HepG2 (cell line): ENCODE data around the gene A3GALT2. TPM values are rescaled to one million over a fixed set of nuclear protein-coding genes. Genes with fewer than 3 reads are reported as not detected.

Source experiments
- EP300 ChIP-seq, 3 experiments: sonication (generic) in 1 of 3; formaldehyde crosslinking in 1 of 3; IDR thresholded peaks; 2 replicates each; pipeline versions ENCODE4 v1.5.1 to v1.6.1; 2011 to 2020; ENCODE audit warnings: low read depth in 2 of 3, low read length in 2 of 3, borderline replicate concordance in 1 of 3, improper control_type of control experiment in 1 of 3, mild to moderate bottlenecking in 1 of 3, missing genetic modification reagents in 1 of 3, moderate library complexity in 1 of 3
- GABPA ChIP-seq, 2 experiments: IDR thresholded peaks; 2 replicates each; pipeline ENCODE4 v1.6.1; 2011 to 2016; ENCODE audit warnings: low read depth in 2 of 2, low read length in 1 of 2, missing biosample characterization in 1 of 2, missing genetic modification characterization in 1 of 2
- HNRNPLL ChIP-seq: fragments of 200-400 bp; formaldehyde crosslinking; IDR thresholded peaks from 2 replicates; pipeline ENCODE4 v1.6.1; 2017; ENCODE audit warnings: mild to moderate bottlenecking, low read depth, low read length; ENCODE audit not compliant: poor library complexity, severe bottlenecking
- PAF1 ChIP-seq: IDR thresholded peaks from 2 replicates; pipeline ENCODE4 v1.6.1; 2016; ENCODE audit warnings: missing genetic modification reagents, missing compliant biosample characterization
- PATZ1 ChIP-seq: sonication (generic); formaldehyde crosslinking; IDR thresholded peaks from 2 replicates; pipeline ENCODE4 v1.4.0; 2020; ENCODE audit warnings: missing genetic modification reagents
- PAX8 ChIP-seq: sonication (generic); formaldehyde crosslinking; IDR thresholded peaks from 2 replicates; pipeline ENCODE4 v1.8.0; 2022; ENCODE audit warnings: mild to moderate bottlenecking, missing genetic modification reagents, borderline replicate concordance
- RARA ChIP-seq: IDR thresholded peaks from 2 replicates; pipeline ENCODE4 v1.6.1; 2016; ENCODE audit warnings: missing genetic modification reagents, missing compliant biosample characterization
- SIX1 ChIP-seq: sonication (generic); formaldehyde crosslinking; IDR thresholded peaks from 2 replicates; pipeline ENCODE4 v1.4.0; 2020; ENCODE audit warnings: missing genetic modification reagents, borderline replicate concordance
- SUZ12 ChIP-seq: fragments of 150-350 bp; IDR thresholded peaks from 2 replicates; pipeline ENCODE4 v1.6.1; 2014; ENCODE audit warnings: low read depth, low read length
- YEATS4 ChIP-seq: sonication (generic); formaldehyde crosslinking; IDR thresholded peaks from 2 replicates; pipeline ENCODE4 v1.4.0; 2020; ENCODE audit warnings: missing genetic modification reagents, borderline replicate concordance
- ZNF766 ChIP-seq: sonication (generic); formaldehyde crosslinking; IDR thresholded peaks from 2 replicates; pipeline ENCODE4 v1.5.0; 2020; ENCODE audit warnings: missing genetic modification reagents, borderline replicate concordance
- polyA plus RNA-seq, 8 experiments: library from polyadenylated mRNA; depleted of rRNA in 3 of 8; stranded (reverse) in 7 of 8; unstranded in 1 of 8; fragments of >200 nt; fragmentation: Illumina TruSeq in 4 of 8; extraction: Trizol in 4 of 8; gene quantifications; 2 replicates each; pipeline versions ENCODE4 v1.2.1 to v1.2.3, GENCODE V29; 2011 to 2016; ENCODE audit warnings: low read depth in 4 of 8, missing spikeins in 1 of 8, mixed read lengths in 1 of 8; ENCODE audit not compliant: insufficient read depth in 1 of 8
- total RNA-seq, 5 experiments: library from RNA; depleted of rRNA; stranded (reverse); fragments of >200 nt; fragmentation: Illumina TruSeq; extraction: Trizol; gene quantifications; 2 replicates each; pipeline ENCODE4 v1.2.3, GENCODE V29; 2016; ENCODE audit warnings: low read depth in 1 of 5
- TF ChIP-seq, protein P1 (sequence below): sonication (generic); formaldehyde crosslinking; IDR thresholded peaks from 2 replicates; pipeline ENCODE4 v1.4.0; 2020; ENCODE audit warnings: missing genetic modification reagents, mild to moderate bottlenecking, borderline replicate concordance
- TF ChIP-seq, protein P2 (sequence below): sonication (generic); formaldehyde crosslinking; IDR thresholded peaks from 2 replicates; pipeline ENCODE4 v1.8.1; 2023; ENCODE audit warnings: mild to moderate bottlenecking, missing genetic modification reagents
- TF ChIP-seq, protein P3 (sequence below): sonication (generic); formaldehyde crosslinking; IDR thresholded peaks from 2 replicates; pipeline ENCODE4 v1.9.0; 2022; ENCODE audit warnings: low read depth, missing genetic modification reagents
- TF ChIP-seq, protein P4 (sequence below): sonication (generic); formaldehyde crosslinking; IDR thresholded peaks from 2 replicates; pipeline ENCODE4 v1.8.0; 2022; ENCODE audit warnings: mild to moderate bottlenecking, missing genetic modification reagents, moderate library complexity

The A3GALT2 gene
- total and polyA plus RNA-seq, 2 of the 13 experiments (the other 11 are each of a cell fraction or from before 2014, with no cell fraction given) = not detected

DNA sequence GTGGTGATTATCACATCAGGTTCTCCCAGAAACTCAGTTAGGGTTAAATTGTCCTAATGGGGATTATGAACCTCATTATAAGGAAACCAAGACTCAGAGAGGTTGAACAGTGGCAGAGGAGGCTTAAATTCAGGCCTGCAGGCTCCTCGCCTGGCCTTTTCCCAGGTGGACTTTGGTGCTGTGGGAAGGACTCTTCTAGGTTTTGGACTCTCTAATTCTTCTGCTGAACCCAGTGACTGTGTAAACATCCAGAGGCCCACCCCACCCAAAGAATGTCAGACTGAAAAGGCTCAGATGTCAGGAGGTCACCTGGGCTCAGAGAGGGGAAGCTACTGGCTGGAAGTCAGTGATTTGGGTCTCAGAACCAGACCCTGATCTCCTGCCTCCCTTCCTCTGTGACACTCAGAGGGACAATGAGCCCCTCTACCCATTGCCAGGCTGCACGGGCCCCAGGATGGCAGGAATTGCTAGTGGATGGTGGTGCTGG, 62.1 kb downstream of the A3GALT2 start (continued):
- TF ChIP-seq, protein P1, sequence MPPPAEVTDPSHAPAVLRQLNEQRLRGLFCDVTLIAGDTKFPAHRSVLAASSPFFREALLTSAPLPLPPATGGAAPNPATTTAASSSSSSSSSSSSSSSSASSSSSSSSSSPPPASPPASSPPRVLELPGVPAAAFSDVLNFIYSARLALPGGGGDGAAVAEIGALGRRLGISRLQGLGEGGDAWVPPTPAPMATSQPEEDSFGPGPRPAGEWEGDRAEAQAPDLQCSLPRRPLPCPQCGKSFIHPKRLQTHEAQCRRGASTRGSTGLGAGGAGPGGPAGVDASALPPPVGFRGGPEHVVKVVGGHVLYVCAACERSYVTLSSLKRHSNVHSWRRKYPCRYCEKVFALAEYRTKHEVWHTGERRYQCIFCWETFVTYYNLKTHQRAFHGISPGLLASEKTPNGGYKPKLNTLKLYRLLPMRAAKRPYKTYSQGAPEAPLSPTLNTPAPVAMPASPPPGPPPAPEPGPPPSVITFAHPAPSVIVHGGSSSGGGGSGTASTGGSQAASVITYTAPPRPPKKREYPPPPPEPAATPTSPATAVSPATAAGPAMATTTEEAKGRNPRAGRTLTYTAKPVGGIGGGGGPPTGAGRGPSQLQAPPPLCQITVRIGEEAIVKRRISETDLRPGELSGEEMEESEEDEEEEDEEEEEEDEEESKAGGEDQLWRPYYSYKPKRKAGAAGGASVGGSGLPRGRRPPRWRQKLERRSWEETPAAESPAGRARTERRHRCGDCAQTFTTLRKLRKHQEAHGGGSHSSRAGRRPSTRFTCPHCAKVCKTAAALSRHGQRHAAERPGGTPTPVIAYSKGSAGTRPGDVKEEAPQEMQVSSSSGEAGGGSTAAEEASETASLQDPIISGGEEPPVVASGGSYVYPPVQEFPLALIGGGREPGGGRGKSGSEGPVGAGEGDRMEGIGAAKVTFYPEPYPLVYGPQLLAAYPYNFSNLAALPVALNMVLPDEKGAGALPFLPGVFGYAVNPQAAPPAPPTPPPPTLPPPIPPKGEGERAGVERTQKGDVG (CRISPR knock-in tag) = no peak
- TF ChIP-seq, protein P2, sequence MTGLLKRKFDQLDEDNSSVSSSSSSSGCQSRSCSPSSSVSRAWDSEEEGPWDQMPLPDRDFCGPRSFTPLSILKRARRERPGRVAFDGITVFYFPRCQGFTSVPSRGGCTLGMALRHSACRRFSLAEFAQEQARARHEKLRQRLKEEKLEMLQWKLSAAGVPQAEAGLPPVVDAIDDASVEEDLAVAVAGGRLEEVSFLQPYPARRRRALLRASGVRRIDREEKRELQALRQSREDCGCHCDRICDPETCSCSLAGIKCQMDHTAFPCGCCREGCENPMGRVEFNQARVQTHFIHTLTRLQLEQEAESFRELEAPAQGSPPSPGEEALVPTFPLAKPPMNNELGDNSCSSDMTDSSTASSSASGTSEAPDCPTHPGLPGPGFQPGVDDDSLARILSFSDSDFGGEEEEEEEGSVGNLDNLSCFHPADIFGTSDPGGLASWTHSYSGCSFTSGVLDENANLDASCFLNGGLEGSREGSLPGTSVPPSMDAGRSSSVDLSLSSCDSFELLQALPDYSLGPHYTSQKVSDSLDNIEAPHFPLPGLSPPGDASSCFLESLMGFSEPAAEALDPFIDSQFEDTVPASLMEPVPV (CRISPR knock-in tag) = no peak
- TF ChIP-seq, protein P3, sequence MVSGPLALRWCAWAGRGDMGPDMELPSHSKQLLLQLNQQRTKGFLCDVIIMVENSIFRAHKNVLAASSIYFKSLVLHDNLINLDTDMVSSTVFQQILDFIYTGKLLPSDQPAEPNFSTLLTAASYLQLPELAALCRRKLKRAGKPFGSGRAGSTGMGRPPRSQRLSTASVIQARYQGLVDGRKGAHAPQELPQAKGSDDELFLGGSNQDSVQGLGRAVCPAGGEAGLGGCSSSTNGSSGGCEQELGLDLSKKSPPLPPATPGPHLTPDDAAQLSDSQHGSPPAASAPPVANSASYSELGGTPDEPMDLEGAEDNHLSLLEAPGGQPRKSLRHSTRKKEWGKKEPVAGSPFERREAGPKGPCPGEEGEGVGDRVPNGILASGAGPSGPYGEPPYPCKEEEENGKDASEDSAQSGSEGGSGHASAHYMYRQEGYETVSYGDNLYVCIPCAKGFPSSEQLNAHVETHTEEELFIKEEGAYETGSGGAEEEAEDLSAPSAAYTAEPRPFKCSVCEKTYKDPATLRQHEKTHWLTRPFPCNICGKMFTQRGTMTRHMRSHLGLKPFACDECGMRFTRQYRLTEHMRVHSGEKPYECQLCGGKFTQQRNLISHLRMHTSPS (CRISPR knock-in tag) = no peak
- TF ChIP-seq GABPA (IDR thresholded peaks at IDR 0.05; ENCODE audit: low read depth, low read length) = no peak
- TF ChIP-seq GABPA (CRISPR knock-in tag; IDR thresholded peaks at IDR 0.05; ENCODE audit: low read depth) = 0 out of 2 replicates have a peak, but pooled peaks have one; percentile 32
- peak; percentile 55 to 82; a peak in 3 of 4 replicates for TF ChIP-seq EP300 (IDR thresholded peaks at IDR 0.05; ENCODE audit: low read depth in 2 of 2, low read length in 2 of 2)
- TF ChIP-seq EP300 (CRISPR knock-in tag; IDR thresholded peaks at IDR 0.05; ENCODE audit: borderline replicate concordance) = no peak
- no peak for TF ChIP-seq HNRNPLL
- TF ChIP-seq, protein P4, sequence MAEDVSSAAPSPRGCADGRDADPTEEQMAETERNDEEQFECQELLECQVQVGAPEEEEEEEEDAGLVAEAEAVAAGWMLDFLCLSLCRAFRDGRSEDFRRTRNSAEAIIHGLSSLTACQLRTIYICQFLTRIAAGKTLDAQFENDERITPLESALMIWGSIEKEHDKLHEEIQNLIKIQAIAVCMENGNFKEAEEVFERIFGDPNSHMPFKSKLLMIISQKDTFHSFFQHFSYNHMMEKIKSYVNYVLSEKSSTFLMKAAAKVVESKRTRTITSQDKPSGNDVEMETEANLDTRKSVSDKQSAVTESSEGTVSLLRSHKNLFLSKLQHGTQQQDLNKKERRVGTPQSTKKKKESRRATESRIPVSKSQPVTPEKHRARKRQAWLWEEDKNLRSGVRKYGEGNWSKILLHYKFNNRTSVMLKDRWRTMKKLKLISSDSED = no peak
- TF ChIP-seq SUZ12 = no peak
- no peak for TF ChIP-seq ZNF766
- TF ChIP-seq RARA (CRISPR knock-in tag) = peak; percentile 85
- peak; percentile 90 for TF ChIP-seq SIX1 (CRISPR knock-in tag)
- TF ChIP-seq YEATS4 (CRISPR knock-in tag) = no peak
- peak; percentile 90 for TF ChIP-seq PATZ1 (CRISPR knock-in tag)
- no peak for TF ChIP-seq PAX8 (CRISPR knock-in tag)
- TF ChIP-seq PAF1 (CRISPR knock-in tag) = no peak
